ENCODE data around the gene GINS2. TPM values are rescaled to one million over a fixed set of nuclear protein-coding genes. Genes with fewer than 3 reads are reported as not detected.

Gene GINS2
- total and polyA plus RNA-seq, 11 donors: 0.15 to 4.2 (median 0.53) TPM; not detected in 1

DNA sequence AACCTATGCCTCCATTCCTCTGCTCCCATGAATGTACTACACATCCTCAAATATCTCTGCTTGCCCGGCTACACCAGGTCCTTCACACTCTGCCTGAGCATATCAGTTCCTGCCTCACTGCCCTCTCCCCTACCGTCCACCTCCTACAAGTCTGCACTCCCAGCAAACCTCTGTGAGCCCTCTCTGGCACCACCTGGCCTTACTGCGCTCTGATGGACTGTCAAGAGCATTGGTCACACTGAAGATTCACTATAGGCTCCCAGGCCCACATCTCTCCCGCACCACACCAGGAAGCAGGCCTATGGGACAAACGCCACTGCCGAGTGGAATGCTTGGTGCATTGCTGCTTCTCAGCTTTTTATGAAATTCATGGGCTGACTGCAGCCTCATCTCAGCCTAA lies 8.9 kb downstream of the GINS2 start:
- TF ChIP-seq, protein P1, sequence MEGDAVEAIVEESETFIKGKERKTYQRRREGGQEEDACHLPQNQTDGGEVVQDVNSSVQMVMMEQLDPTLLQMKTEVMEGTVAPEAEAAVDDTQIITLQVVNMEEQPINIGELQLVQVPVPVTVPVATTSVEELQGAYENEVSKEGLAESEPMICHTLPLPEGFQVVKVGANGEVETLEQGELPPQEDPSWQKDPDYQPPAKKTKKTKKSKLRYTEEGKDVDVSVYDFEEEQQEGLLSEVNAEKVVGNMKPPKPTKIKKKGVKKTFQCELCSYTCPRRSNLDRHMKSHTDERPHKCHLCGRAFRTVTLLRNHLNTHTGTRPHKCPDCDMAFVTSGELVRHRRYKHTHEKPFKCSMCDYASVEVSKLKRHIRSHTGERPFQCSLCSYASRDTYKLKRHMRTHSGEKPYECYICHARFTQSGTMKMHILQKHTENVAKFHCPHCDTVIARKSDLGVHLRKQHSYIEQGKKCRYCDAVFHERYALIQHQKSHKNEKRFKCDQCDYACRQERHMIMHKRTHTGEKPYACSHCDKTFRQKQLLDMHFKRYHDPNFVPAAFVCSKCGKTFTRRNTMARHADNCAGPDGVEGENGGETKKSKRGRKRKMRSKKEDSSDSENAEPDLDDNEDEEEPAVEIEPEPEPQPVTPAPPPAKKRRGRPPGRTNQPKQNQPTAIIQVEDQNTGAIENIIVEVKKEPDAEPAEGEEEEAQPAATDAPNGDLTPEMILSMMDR (IDR thresholded peaks at IDR 0.05): no peak
- no peak for TF ChIP-seq POLR2A (IDR thresholded peaks at IDR 0.05)
- no peak for DNase-seq
- no peaks in the 10 kb centered on the region for H3K27me3 ChIP-seq

GRCh38 chr16:85678821-85679220 lies 9.9 kb downstream of the GINS2 start:
- Histone ChIP-seq H3K4me3 (no peak overlapping the region), H3K36me3 (peaks cover 0 to 45% (median 11%) of the 10 kb centered on the region in 9 donors)
- no peak for DNase-seq

More for the DNA sequence above, 8.9 kb downstream of the GINS2 start:
- peaks cover 0 to 6% (median 0%) of the 10 kb centered on the region in 12 donors for H3K4me1 ChIP-seq
- no peak for ATAC-seq
- H3K27ac ChIP-seq: no peak overlapping the region
- H3K36me3 ChIP-seq: peaks cover 0 to 34% (median 3%) of the 10 kb centered on the region in 9 donors
- no peaks in the 10 kb centered on the region for H3K9me3 ChIP-seq
- intact Hi-C loops (cut with DNase I): loop anchor here in 2 of 10 donors (5.0 kb wide), 1 partner anchor 37 kb away; no protein-coding TSS in a partner anchor
- WGBS, 4 donors: 90 to 95% (median 93%) methylated on average over 6 of the region's 6 CpGs
- H3K4me3 ChIP-seq: no peak overlapping the region

GRCh38 chr16:85678016-85678415 lies 10.7 kb downstream of the GINS2 start:
- no peak overlapping the region for H3K4me3 ChIP-seq
- intact Hi-C loops (cut with DNase I): loop anchor here in 2 of 10 donors (5.0 kb wide), 1 partner anchor 39 kb away; no protein-coding TSS in a partner anchor
- no peaks in the 10 kb centered on the region for H3K27me3 ChIP-seq
- TF ChIP-seq, protein P1 (IDR thresholded peaks at IDR 0.05): no peak
- no peak for TF ChIP-seq POLR2A (IDR thresholded peaks at IDR 0.05)
- H3K36me3 ChIP-seq: peaks cover 0 to 52% (median 13%) of the 10 kb centered on the region in 9 donors
- DNase-seq (no peak), ATAC-seq (no peak)
- no peak overlapping the region for H3K27ac ChIP-seq
- WGBS, 4 donors: 83 to 92% (median 86%) methylated on average over 8 of the region's 8 CpGs
- H3K9me3 ChIP-seq: no peaks in the 10 kb centered on the region
- H3K4me1 ChIP-seq: peaks cover 0 to 22% (median 12%) of the 10 kb centered on the region in 12 donors

More at GRCh38 chr16:85678821-85679220, 9.9 kb downstream of the GINS2 start:
- Histone ChIP-seq H3K4me1 (peaks cover 0 to 17% (median 8%) of the 10 kb centered on the region in 12 donors), H3K27ac (no peak overlapping the region), H3K9me3 (no peaks in the 10 kb centered on the region), H3K27me3 (no peaks in the 10 kb centered on the region)
- intact Hi-C loops (cut with DNase I): loop anchor here in 2 of 10 donors (5.0 kb wide), 1 partner anchor 38 kb away; no protein-coding TSS in a partner anchor
- TF ChIP-seq, protein P1 (IDR thresholded peaks at IDR 0.05): no peak
- no peak for TF ChIP-seq POLR2A (IDR thresholded peaks at IDR 0.05)
- WGBS, 4 donors: 92 to 96% (median 94%) methylated on average over 5 of the region's 5 CpGs
- no peak for ATAC-seq

GRCh38 chr16:85677383-85677967 lies 11.3 kb downstream of the GINS2 start:
- Histone ChIP-seq H3K4me1 (peaks cover 0 to 22% (median 12%) of the 10 kb centered on the region in 12 donors), H3K9me3 (no peaks in the 10 kb centered on the region), H3K36me3 (peaks cover 0 to 57% (median 19%) of the 10 kb centered on the region in 9 donors), H3K27me3 (no peaks in the 10 kb centered on the region), H3K4me3 (no peak overlapping the region), H3K27ac (no peak overlapping the region)
- ATAC-seq (no peak), DNase-seq (no peak)
- TF ChIP-seq, protein P1 (IDR thresholded peaks at IDR 0.05): no peak
- TF ChIP-seq POLR2A (IDR thresholded peaks at IDR 0.05): no peak
- 87 to 91% (median 90%) methylated on average over 6 of the region's 6 CpGs for WGBS, 4 donors
- intact Hi-C loops (cut with DNase I): loop anchor here in 2 of 10 donors (5.0 kb wide), 1 partner anchor 40 kb away; no protein-coding TSS in a partner anchor
